Transverse colon (tissue), 4 donors: ENCODE results near the gene PDIA2.

Source experiments
- EP300 ChIP-seq: sonication (generic); formaldehyde crosslinking; IDR thresholded peaks from one replicate; pipeline ENCODE4 v1.6.1; 2017; ENCODE audit warnings: antibody characterized with exemption, low read depth
- POLR2A ChIP-seq: fragments of 450-650 bp; IDR thresholded peaks from one replicate; pipeline ENCODE4 v1.6.1; 2016; ENCODE audit warnings: antibody characterized with exemption, mild to moderate bottlenecking, moderate library complexity
- POLR2AphosphoS5 ChIP-seq, 3 donors: sonication (generic); formaldehyde crosslinking; IDR thresholded peaks; one replicate each; pipeline ENCODE4 v1.6.1; 2016; ENCODE audit warnings: antibody characterized with exemption in 3 of 3
- TF ChIP-seq, protein P1 (sequence below), 5 experiments: fragments of 200-600 bp in 3 of 5; fragments of 450-650 bp in 2 of 5; sonication (generic) in 3 of 5; IDR thresholded peaks; 1 replicate in 2 of 5; 2 replicates in 3 of 5; pipeline ENCODE4 v1.5.1; 2016 to 2017; ENCODE audit warnings: antibody characterized with exemption in 5 of 5, inconsistent platforms in 3 of 5, mild to moderate bottlenecking in 2 of 5, moderate library complexity in 1 of 5

- TF ChIP-seq, protein P1, sequence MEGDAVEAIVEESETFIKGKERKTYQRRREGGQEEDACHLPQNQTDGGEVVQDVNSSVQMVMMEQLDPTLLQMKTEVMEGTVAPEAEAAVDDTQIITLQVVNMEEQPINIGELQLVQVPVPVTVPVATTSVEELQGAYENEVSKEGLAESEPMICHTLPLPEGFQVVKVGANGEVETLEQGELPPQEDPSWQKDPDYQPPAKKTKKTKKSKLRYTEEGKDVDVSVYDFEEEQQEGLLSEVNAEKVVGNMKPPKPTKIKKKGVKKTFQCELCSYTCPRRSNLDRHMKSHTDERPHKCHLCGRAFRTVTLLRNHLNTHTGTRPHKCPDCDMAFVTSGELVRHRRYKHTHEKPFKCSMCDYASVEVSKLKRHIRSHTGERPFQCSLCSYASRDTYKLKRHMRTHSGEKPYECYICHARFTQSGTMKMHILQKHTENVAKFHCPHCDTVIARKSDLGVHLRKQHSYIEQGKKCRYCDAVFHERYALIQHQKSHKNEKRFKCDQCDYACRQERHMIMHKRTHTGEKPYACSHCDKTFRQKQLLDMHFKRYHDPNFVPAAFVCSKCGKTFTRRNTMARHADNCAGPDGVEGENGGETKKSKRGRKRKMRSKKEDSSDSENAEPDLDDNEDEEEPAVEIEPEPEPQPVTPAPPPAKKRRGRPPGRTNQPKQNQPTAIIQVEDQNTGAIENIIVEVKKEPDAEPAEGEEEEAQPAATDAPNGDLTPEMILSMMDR (IDR thresholded peaks at IDR 0.05) = no peak
- TF ChIP-seq POLR2A (no peak), POLR2AphosphoS5 (IDR thresholded peaks at IDR 0.05) (no peak), EP300 (no peak)
Measured at GRCh38 chr16:245105-245504, 37.9 kb upstream of the PDIA2 start.
